NCI-H82 (cell line): ENCODE results near the gene HLA-G.
"Not testable (repeated sequence)": the region's sequence is repeated elsewhere in the genome, so short reads cannot be mapped to it uniquely, and the experiment has no call there.

Experiments
- DNase-seq: peaks from one replicate; lab custom pipeline; 2025; lab: John Stamatoyannopoulos, UW

Gene HLA-G

DNA sequence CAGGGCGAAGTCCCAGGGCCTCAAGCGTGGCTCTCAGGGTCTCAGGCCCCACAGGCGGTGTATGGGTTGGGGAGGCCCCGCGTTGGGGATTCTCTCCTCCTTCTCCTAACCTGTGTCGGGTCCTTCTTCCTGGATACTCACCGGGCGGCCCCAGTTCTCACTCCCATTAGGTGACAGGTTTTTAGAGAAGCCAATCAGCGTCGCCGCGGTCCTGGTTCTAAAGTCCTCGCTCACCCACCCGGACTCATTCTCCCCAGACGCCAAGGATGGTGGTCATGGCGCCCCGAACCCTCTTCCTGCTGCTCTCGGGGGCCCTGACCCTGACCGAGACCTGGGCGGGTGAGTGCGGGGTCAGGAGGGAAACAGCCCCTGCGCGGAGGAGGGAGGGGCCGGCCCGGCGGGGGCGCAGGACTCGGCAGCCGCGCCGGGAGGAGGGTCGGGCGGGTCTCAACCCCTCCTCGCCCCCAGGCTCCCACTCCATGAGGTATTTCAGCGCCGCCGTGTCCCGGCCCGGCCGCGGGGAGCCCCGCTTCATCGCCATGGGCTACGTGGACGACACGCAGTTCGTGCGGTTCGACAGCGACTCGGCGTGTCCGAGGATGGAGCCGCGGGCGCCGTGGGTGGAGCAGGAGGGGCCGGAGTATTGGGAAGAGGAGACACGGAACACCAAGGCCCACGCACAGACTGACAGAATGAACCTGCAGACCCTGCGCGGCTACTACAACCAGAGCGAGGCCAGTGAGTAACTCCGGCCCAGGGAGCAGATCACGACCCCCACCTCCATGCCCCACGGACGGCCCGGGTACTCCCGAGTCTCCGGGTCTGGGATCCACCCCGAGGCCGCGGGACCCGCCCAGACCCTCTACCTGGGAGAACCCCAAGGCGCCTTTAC is at the start of gene HLA-G:
Gene HLA-G (plus strand): TSS at position 247 of the 892 bp plus-strand sequence. CDS start 20 bp downstream, at position 267.
- no peak for DNase-seq

DNA sequence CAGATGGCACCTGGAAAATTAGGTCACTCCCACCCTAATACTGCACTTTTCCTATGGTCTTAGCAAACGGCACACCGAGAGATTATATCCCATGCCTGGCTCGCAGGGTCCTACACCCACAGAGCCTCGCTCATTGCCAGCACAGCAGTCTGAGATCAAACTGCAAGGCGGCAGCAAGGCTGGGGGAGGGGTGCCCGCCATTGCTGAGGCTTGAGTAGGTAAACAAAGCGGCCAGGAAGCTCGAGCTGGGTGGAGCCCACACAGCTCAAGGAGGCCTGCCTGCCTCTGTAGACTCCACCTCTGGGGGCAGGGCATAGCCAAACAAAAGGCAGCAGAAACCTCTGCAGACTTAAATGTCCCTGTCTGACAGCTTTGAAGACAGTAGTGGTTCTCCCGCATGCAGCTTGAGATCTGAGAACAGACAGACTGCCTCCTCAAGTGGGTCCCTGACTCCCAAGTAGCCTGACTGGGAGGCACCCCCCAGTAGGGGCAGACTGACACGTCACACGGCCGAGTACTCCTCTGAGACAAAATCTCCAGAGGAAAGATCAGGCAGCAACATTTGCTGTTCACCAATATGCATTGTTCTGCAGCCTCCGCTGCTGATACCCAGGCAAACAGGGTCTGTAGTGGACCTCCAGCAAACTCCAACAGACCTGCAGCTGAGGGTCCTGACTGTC is 47.5 kb upstream of the HLA-G start:
- not testable (repeated sequence) for DNase-seq

DNA sequence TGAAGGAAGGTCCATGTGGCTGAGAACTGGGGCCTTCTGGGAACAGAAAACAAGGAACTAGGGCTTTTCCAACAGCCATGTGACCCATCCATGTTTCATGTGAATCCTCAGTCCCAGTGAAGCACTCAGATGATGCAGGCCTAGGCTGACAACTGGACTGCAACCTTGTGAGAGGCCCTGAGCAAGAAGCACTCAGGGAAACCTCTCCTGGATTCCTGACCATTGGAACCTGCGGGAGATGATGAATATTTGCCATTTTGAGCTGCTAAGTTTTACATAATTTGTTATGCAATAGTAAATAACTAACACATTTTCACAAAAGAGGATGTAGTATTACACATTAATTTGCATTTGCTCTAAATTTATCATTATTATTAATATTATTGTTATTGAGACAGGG is 38.4 kb upstream of the HLA-G start:
- no peak for DNase-seq

DNA sequence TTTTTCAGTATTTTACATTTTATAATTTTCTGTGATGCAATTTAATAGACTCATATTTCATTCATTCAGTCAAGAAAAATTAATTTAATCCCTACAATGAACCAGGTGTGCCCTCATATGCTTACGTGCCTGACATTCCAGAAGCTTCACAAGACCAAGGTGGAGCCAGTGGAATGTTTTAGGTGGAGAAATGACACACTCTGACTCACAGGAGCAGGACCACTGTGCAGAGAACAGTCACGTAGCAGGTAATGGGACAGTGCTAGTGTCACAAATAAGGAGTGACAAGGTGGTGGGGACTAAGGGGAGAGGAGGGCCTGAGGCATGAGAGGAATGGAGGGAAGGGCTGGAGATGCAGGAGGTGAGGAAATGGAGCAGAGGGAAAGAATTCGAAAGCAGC is 37.0 kb upstream of the HLA-G start:
- no peak for DNase-seq

DNA sequence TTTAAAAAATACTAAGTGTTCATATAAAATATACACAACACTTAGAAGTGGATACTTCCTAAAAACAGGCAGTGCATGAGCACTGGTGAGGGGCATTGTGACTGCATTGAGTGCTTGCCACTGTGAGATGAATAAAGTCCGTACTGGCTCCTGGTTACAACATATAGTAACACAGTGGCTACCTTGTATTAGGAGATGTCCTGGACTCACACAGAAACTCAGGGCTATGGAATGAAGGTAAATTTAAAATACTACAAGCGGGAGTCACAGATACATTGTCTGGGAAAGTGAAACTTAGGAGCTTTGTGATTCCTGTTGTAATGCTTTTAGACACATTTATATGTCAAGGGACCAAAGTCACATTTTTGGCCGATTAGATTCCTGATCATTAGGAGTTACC is 36.5 kb upstream of the HLA-G start:
- DNase-seq: no peak

DNA sequence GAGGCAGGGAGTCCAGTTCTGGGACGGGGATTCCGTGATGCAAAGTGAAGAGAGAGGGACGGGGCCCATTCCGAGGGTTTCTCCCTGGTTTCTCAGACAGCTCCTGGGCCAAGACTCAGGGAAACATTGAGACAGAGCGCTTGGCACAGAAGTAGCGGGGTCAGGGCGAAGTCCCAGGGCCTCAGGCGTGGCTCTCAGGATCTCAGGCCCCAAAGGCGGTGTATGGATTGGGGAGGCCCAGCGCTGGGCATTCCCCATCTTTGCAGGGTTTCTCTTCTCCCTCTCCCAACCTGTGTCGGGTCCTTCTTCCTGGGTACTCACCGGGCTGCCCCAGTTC is 35.9 kb upstream of the HLA-G start:
- no peak for DNase-seq

DNA sequence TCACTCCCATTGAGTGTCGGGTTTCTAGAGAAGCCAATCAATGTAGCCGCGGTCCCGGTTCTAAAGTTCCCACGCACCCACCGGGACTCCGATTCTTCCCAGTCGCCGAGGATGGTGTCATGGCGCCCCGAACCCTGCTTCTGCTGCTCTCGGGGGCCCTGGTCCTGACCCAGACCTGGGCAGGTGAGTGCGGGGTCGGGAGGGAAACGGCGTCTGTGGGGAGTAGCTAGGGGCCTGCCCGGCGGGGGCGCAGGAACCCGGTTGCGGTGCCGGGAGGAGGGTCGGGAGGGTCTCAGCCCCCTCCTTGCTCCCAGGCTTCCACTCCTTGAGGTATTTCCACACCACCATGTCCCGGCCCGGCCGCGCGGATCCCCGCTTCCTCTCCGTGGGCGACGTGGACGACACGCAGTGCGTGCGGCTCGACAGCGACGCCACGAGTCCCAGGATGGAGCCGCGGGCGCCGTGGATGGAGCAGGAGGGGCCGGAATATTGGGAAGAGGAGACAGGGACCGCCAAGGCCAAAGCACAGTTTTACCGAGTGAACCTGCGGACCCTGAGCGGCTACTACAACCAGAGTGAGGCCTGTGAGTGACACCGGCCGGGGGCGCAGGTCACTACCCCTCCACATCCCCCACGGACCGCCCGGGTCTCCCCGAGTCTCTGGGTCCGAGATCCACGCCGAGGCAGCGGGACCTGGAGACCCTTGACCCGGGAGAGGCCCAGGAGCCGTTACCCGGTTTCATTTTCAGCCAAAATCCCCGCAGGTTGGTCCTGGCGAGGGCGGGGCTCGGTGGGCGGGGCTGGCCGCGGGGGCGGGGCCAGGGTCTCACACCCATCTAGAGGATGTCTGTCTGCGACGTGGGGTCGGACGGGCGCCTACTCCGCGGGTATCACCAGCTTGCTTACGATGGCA is 35.2 kb upstream of the HLA-G start:
- DNase-seq: no peak

DNA sequence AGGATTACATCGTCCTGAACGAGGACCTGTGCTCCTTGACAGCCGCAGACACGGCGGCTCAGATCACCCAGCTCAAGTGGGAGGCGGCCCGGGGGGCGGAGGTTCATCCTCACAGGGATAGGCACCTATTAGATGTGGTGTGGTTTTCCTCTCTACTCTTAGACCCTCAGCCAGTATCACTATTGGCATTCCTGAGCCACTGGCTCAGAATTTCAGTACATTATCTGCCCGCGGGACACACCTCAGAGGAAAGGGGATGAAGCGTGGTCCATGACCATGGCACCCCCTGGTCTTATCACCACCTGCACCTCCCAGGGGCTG is 34.6 kb upstream of the HLA-G start:
- no peak for DNase-seq

DNA sequence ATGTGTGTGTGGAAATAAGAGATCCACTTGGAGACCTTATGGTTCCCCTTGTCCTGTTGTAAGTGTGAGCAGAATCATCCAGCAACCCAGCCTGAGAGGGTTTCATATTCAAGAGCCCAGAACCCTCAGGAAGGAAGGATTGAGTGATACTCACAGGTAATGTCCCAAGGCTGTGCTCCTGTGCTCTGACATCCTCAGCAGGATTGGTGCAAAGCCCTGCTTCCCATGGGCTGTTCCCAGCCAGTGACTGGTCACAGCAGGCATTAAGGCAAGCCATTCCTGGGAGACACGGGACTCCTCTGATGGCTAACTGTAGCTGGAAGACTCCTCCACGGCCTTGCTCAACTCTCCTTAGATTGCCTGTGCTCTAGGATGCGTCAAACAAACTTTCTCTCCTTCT is 33.8 kb upstream of the HLA-G start:
- peak; percentile 40 for DNase-seq

DNA sequence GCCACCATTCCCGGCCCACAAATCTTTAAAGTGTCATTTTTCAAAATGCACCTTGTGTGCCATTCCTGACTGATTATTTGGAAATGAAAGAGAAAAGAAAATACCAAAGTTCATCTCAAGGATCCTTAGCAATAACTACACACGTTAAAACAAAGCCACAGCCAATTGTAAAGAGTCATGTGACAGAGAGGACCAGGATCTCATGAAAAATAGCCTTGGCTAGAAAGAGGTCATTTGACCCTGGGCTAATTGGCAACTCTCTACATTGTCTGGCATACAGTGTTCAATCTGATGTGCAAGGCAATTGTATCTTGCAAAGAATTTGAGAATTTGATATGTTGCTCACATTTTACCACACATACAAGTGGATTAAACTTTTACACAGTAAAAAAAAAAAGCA is 31.6 kb upstream of the HLA-G start:
- DNase-seq: no peak

DNA sequence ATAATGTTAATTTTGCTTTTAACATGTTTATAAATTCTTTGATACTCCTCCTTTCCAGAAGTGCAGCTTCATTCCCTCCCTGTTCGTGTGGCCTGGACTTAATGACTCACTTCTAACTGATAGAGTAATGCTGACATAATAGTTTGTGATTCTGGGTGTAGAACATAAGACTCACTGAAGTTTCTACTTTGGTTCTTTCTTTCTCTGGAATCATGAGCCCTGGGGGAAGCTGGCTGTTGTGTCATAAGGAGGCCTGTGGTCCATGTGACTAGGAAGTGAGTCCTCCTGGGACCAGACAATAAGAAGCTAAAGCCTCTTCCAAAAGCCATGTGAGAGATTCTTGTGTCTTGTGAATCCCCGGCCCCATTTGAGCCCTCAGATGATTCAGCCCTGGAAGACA is 30.5 kb upstream of the HLA-G start:
- peak; percentile 69 for DNase-seq

DNA sequence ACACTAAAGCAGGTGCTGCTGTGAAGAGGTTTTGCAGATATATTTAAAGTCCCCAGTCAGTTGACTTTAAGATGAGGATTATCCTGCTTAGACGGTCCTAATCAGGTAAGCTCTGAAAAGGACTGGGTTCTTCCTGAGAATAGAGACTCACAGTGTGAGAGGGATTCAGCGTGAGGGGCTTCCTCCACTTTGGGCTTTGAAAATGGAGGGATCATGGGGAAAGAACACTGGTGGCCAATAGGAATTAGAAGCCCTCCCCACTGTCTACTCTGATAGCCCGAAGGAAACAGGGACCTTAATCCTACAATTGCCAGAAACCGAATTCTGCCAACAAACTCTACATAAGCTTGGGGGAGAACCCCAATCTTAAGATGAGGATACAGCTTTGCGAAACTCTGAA is 29.7 kb upstream of the HLA-G start:
- DNase-seq: peak; percentile 94

DNA sequence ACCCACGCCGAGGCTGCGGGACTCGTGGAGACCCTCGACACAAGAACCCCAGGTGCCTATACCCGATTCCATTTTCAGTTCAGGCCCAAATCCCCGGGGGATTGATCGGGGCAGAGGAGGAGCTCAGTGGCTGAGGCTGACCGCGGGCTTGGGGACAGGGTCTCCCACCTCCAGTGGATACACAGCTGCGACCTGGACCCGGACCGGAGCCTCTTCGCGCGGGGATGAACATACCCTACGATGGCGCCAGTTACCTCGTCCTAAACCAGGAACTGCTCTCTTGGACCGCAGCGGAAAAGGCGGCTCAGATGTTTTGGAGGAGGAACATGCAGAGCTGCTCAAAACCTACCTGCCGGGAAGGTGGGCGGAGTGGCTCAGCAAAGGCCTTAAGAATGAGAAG is 27.4 kb upstream of the HLA-G start:
- DNase-seq: no peak

DNA sequence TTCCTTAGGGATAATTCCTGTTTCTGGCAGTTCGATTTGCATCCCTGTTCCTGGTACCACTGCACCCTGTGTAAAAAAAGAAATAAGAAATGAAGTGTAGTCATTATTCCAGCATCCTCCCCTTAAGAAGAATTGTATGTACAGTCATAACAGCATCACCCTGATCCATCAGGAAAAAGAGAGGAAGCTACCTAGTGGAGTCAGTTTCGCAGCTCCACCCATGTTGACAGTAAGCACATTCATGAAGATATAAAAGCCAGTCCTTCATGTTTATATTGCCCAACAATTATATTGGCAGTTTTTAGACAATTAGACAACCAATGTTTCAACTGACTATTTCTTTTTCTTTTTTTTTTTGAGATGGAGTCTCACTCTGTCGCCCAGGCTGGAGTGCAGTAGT is 21.2 kb upstream of the HLA-G start:
- DNase-seq: no peak

DNA sequence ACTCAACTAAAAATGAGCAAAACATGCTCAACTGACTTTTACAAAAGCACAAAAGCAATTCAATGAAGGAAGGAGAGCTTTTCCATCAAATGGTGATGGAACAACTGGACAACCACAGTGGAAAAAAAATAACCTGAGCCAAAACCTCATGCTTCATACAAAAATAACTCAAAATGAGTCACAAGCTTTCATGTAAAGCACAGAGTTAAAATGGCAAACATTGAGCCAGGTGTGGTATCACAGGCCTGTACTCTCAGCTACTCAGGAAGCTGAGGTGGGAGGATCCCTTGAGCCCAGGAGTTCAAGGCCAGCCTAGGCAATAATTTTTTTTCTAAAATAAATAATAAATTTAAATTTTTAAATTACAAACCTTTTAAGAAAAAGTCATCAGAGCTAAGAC is 18.4 kb upstream of the HLA-G start:
- DNase-seq: no peak

DNA sequence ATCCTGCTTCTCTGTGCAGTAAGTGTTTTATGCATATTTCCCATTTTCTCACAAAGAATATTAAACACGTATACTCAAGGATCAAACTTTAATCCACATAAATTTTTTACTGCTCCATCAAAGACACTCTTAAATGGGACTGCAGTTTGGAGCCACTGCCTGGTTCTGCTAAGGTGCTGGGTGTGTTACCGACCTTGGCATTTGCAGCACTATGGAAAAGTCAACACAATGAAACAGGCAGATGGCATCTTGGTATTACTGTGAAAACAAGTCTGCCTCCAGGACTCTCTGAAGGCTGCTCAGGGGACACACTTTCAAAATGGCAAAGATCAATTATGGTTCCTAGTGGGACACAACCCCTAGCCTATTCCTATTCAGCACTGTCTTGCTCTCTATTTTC is 17.3 kb upstream of the HLA-G start:
- no peak for DNase-seq

DNA sequence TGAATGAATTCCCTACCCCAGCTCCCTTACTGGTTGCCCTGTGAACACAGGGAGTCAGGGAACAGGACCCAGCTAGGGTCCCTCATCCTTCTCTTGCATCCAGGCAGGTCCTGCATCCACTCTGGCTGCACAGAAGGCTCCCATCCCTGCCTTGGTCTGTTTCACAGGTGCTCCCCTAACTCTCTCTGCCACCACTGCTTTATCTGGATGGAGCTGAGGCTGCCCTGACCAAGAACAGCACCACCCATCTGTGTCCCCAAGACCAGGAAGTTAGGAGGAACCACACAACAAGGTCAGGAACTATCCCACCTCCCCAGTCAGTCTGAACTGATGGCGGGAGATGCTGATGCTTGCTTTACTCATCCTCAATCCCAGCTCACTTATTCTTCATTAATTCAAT is 16.2 kb upstream of the HLA-G start:
- no peak for DNase-seq

DNA sequence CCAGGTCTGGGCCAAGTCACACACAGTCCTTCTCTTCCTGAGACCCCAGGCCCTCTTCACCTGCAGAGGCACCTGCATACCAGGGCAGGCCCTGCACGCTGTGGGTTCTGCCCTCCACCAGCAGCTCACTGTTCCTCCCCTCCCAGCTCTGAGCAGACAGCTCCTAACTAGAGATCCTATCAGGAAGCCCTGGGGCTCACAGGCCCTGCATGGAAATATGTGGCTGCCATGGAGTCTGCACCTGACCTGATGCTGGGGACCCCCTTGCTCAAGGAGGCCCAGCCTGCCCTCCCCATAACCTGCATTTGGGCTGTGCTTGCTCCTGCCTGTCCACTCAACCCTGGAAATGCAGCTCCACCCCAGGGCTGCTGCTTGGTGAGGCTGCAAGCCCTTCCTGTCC is 14.6 kb upstream of the HLA-G start:
- DNase-seq: no peak

DNA sequence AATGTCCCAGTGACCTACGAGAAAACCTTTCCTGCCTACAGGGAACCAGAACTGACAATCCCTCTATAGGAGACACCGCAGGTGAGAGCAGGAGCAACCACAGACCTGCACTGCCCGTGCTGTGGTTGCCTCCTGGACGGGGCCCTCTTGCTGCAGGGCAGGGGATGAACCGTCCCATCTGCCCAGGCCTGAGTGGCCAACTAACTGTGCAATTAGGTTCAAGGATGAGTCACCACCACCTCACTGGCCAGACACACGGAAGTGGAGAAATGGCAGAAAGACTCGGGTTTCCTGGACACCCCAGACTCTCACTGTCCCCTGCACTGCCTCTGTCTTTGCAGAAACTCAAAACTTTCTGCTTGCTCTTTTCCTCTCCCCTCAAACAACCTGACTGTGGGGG is 13.8 kb upstream of the HLA-G start:
- DNase-seq: no peak

DNA sequence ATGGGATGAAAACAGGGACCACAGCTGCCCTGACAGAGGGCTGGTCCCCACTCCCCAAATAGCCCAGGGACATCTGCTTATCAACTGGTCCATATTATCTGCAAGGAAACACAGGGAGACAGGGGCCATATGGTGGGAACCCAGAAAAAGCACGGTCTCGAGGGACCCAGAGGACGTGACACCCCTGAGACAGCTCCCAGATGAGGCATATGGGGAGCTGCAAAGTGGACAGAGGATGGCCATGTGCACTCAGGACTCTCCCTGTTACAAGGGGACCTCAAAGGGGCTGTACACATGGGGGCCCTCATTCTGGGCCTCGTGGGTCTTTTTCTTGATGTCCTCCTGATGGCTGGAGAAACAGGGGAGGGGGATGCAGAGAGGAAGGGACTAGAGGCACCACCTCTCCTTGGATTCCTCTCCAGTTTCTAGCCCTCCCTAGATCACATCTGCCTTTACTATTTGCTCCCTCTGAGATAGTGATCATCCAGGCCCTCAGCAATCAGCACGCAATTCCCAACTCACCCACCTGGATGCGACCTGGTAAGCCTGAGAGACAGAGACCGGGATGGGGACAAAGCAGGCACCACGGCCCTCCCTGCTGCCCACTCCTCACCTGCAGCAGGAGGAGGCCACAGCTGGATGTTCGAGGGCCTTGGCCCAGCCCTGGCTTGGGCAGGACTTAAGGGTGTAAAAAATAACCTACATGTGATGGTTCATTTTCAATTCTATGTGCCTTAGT is 13.1 kb upstream of the HLA-G start:
- DNase-seq: no peak

DNA sequence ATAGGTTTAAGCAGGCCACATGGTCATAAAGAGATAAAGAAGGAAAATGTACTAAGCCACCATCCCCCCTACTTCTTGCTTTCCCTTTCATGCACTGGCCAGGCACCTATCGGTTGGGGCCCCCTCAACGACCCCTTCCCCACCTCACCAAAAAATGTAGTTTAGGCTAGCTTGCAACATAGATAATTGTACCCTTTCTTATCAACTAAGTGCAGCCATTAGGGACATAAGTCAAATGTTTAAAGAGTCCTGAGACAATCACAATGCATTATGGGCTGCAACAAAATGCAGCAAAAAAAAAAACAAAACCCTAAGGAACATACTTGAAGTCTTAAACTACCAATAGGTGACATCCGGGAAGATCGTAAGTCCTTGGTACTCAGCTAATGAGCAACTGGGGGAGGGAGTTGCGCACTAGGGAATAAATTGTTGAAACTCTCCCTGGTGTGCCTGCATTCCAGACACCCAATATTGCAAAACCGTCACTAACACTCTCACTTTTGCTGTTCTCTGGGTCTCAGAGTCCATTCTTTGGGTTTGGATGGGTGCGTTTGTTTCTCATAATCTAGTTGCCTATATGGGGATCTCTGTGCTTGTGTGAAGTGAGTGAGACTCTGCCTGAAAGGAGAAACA is 12.4 kb upstream of the HLA-G start:
- DNase-seq: no peak

DNA sequence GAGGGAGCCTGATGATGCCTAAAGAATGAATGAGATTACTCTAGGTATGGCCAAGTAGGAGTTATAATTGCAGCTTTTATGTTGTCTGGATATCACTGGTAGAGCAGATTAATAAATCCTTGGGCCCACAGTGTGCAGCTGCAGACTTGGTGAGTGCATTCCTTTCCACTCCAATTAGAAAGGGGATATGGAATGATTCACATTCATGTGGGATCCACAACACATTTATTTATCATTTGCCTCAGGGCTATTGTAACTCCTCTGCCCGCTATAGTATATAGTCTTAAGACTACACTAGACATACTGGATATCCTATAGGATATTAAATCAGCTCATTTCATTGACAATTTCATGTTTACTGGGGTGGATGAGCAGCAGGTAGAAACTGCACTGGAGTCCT is 11.6 kb upstream of the HLA-G start:
- DNase-seq: no peak
